ENCODE results near the gene TMEM100.
A peak's percentile ranks its signal among the peaks of the same experiment; 100 is the strongest.

TMEM100 gene

GRCh38 chr17:55722742-55723487 is at the start of gene TMEM100:
TMEM100 (minus strand) TSS chr17:55722864; CDS start chr17:55721070, 1,794 bp downstream.
- DNase-seq: no peak

DNA sequence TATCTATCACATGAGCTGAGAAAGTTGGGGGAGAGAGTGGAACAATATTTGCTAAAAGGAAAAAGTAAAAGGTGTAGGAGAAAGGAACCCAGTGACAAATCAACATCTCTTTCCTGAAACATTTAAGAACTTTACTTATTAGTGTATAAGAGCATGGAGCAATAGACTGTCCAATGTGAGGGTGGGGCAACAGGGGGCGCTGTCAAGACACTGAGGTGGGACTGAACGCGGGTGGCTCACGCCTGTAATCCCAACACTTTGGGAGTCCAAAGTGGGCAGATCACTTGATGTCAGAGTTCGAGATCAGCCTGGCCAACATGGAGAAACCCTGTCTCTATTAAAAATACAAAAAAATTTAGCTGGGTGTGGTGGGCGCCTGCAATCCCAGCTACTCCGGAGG is 49.4 kb upstream of the TMEM100 start:
- DNase-seq: no peak

- no peak for DNase-seq
These were observed 47.7 kb upstream of the TMEM100 start for GRCh38 chr17:55770196-55770870.

DNA sequence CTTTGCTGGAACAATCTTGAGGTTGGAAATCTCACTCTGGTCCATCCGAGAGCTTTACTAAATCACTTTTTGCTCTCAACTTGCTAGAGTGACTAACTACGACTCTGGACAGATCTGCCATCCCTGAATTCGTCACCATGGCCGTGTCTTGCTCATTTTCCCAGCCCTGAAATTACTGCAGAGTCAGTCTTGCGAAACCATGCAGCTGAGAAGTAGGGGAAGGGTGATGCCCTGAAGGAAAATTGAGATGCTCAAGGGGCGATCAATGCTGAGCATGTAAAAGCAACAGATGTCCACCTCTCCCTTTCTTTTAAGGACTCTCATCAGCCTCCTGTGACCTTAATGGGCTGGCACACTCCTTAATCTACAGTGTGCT is 46.9 kb upstream of the TMEM100 start:
- DNase-seq: no peak

DNA sequence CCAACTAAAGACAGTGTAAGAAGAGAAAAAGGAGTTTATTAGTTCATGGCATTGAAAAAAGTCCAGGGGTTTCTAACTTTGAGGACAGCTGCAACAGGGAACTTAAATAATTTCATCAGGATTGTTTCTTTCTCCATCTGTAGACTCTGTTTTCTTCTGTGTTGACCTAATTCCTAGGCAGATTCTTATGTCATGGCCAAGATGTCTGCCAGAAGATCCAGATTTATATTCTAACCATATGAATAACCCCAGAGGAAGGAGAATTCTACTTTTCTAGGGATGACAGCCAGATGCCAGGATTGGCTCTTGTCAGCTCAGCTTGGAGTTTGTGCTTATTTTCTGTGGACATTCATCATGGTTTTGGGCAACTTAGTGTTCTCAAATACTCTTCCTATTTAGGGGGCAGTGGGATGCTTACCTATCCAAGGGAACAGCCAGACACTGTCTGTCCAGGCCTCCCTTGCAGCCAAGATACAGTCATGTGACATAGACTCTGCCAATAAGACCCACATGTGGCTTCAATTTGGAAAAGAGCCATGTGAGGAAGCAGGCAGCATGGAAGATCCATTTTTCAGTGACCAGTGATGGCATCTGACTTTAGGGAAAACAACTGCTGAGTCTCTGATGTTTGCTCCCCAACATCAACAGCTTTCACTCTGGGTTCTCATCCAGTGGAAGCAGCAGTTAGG is 46.4 kb upstream of the TMEM100 start:
- no peak for DNase-seq

- DNase-seq: no peak
These were observed 42.8 kb upstream of the TMEM100 start for GRCh38 chr17:55765472-55765871.

DNA sequence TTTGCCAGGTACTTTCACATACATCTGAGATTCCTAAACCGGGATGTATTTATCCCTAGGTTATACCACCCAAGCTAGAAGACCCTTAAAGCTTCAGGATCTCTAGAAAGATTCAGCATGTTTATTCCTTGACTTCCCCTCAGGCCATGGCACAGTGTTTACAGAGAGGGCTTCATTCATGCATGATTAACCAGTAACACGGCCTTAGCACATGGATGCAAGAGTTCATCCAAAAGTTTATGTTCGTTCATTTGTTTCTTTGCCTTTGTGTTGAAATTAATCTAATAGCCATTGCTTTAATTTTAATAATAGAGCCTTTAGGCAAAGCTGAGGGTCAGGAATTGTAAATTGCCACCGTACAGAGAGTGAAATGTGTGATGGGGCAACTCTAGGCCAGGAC is 41.9 kb upstream of the TMEM100 start:
- no peak for DNase-seq

GRCh38 chr17:55763856-55764255 is 41.2 kb upstream of the TMEM100 start:
- no peak for DNase-seq

DNA sequence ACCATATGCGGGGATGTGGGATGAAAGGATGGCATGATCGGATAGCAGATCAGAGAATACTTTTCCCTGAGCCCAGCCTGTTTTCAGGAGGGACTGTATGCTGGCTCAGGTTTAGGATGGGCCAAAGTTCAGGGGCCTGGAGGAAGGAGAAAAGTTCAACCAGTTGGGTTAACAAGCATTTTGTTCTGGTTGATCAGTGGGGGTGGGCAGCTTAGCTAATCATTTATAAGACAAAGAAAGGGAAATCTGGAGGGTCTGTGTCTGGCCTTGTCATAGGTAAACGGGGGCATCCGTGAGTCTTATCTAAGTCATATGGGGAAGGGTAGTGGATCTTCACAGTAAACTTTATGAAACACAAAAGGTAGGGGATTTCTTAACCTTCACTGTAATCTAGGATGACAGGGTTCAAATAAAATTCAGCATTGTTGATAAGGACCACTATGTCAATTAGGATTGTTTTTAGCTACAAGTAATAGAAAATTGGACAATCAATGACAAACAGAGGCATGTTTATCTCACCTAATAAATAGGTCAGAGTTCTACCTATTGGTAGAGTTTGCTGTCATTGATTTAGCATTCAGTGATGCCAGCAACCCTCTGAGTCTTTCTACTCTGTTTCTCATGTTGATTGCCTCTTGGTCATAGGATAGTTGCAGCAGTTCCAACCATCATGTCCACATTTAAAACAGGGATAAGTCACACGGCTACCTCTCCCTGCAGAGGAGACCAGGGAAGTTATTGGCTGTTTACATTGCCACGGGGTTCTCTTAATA is 39.6 kb upstream of the TMEM100 start:
- no peak for DNase-seq

DNA sequence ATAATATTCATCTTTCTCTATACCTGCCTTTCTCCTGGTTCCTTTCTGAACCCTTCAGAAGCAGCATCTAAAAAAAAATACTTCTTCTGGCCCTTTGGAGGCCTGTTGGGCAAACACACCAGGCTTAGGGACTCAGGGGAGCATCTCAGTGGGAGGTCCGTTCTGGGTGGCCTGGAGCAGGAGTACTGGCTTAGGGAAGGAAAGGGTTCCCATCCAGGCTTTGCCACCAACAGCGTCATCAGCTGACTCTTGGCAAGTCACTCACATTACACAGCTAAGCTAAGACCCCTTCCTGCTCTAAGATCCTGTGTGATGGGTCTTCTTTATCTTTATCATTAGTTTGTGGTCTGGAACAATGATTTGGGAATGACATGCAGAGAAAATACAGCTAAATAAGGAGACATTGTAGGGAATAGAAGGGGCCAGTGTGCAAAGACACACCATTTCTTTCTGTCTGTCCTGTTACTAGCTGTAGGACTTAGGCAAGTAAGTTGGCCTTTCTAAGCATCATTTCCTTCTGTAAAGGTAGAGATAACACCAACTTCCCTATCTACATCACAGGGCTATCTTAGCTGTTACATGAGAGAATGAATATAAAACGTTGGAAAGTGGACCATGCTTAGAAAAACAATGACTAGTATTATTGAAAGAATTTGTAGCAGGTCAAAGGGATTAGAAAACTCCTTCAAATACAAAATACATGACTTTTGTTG is 38.1 kb upstream of the TMEM100 start:
- DNase-seq: no peak

GRCh38 chr17:55758171-55758570 is 35.5 kb upstream of the TMEM100 start:
- DNase-seq: no peak

- DNase-seq: no peak
These were observed 35.0 kb upstream of the TMEM100 start for GRCh38 chr17:55757659-55758058.

DNA sequence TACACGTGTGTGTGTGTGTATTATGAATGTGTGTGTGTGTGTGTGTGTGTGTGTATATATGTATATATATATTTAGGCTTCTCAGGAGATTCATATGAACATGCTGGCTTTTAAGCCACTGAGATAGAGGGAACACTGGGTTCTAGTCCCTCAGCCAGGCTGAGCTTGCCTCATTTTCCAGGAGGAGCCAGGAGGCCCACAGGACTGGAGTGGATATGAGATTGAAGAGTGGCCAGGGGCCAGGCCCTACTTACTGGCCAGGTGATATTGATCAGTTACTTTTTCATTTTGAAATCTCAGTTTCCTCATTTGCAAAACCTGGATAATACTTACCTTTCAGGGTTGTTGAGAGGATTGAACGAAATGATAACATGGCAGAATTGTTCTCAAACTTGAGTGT is 34.0 kb upstream of the TMEM100 start:
- no peak for DNase-seq

DNA sequence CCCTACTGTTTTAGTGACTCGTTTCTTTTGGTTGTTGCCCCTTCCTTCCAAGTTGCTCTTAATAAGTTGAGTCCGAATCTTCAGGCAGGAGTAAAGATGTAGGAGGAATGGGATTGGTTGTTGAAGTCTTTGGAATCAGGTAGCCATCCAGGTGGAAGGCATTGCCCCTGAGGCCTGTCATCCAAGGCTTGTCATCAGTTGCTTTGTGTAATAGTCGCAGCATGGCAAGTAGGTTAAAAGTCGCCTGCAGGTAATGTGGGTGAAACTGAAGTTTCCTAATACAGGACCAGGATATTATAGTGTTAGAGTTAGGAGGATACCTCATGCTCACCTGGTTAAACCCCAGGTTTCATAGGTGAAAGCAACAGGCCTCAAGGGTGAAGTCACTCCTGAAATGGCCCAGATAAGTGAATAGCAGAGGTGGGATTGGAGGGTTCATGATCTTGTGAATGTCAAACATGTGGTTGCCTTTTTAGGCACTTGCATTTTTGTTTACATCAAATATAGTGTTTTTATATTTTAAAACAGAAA is 29.1 kb upstream of the TMEM100 start:
- DNase-seq: no peak

DNA sequence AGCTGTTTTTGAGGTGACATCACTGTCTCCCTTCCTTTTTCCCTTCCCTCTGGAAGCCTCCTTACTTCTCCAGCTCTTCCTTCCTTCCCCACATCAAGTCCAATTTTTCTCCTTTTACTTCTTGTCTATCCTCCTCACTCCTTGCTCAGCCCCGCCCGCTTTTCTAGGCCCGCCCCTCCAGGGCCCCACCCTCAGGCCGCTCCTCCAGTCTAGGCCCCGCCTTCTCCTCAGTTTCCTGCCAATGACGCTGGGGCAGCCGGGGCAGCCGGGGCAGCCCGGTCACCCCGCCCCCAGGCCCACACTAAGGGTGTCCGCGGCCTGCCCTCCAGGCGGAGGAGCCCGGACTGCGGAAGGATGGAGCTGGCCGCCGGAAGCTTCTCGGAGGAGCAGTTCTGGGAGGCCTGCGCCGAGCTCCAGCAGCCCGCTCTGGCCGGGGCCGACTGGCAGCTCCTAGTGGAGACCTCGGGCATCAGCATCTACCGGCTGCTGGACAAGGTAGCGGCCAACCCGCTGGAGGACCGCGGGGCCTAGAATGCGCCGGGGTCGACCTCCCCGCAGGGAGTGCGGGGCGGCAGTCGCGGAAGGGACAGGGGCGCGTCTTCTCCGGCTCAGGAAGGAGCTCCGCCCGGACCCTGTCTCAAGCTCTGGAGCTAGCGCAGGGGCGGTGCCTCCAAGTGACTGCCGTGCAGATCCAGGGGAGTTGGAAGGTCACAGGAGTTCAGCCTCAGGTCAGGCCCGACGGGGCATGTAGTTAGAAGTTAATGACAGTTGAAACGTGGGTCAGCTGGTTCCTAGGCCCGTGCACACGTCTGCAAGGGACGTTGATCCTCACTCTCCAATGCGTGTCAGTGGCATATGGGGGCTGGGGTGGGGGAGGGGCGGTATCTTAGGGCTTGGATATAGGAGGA is 28.3 kb upstream of the TMEM100 start, which contains the start of gene PCTP:
TSS of gene PCTP (plus strand) at position 302 of the 908 bp plus-strand sequence. CDS start at position 355, 53 bp downstream.
- peak; percentile 93 to 95 for DNase-seq

- no peak for DNase-seq
These were observed 27.3 kb upstream of the TMEM100 start for GRCh38 chr17:55749985-55750384.

- DNase-seq: no peak
These were observed 26.2 kb upstream of the TMEM100 start for GRCh38 chr17:55748841-55749240.

DNA sequence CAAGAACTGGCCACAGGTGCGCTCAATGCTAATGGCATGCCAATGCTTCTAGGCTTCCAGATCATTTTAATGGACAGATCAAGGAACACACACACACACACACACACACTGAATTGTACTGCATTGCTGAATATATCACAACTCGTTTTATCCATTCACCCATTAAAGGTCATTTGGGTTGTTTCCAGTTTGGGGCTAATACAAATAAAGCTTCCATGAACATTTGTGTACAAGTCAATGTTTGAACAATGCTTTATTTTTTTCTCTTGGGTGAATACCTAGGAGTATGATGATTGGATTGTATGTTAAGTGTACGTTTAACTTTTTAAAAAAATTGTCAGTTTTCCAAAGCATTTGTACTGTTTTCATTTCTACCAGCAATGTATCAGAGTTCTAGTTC is 24.5 kb upstream of the TMEM100 start:
- DNase-seq: no peak

GRCh38 chr17:55746466-55746865 is 23.8 kb upstream of the TMEM100 start:
- no peak for DNase-seq

- DNase-seq: no peak
These were observed 22.6 kb upstream of the TMEM100 start for GRCh38 chr17:55745258-55745657.

- DNase-seq: no peak
These were observed 20.5 kb upstream of the TMEM100 start for GRCh38 chr17:55743103-55743679.

Measured in activated T-cell treated with anti-CD3 and anti-CD28 coated beads, Interleukin-2, amount 50 U/mL, for 48 hours (primary cell).